ENCODE data around the gene CACYBP.
A peak's percentile ranks its signal among the peaks of the same experiment; 100 is the strongest.

GRCh38 chr1:174998569-174999215, 1.1 kb upstream of the CACYBP start:
- TF ChIP-seq CTCF (conservative IDR thresholded peaks at IDR 0.05; ENCODE audit: low read depth in 2 of 2) (peak; percentile 73 to 90), EZH2 (IDR thresholded peaks at IDR 0.05; ENCODE audit: low read depth, unreplicated experiment) (no peak), CREB1 (CRISPR knock-in tag; IDR thresholded peaks at IDR 0.05; ENCODE audit: low read depth) (no peak), POLR2AphosphoS5 (IDR thresholded peaks at IDR 0.05; ENCODE audit: low read depth) (no peak), REST (IDR thresholded peaks at IDR 0.05; ENCODE audit: unreplicated experiment) (no peak), ZNF114 (CRISPR knock-in tag; IDR thresholded peaks at IDR 0.05) (no peak), JUNB (IDR thresholded peaks at IDR 0.05; ENCODE audit: unreplicated experiment) (no peak), STAT1 (IDR thresholded peaks at IDR 0.05; ENCODE audit: unreplicated experiment) (no peak)
- TF ChIP-seq, protein P1, sequence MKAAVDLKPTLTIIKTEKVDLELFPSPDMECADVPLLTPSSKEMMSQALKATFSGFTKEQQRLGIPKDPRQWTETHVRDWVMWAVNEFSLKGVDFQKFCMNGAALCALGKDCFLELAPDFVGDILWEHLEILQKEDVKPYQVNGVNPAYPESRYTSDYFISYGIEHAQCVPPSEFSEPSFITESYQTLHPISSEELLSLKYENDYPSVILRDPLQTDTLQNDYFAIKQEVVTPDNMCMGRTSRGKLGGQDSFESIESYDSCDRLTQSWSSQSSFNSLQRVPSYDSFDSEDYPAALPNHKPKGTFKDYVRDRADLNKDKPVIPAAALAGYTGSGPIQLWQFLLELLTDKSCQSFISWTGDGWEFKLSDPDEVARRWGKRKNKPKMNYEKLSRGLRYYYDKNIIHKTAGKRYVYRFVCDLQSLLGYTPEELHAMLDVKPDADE (IDR thresholded peaks at IDR 0.05), result no peak
- TF ChIP-seq, protein P2, sequence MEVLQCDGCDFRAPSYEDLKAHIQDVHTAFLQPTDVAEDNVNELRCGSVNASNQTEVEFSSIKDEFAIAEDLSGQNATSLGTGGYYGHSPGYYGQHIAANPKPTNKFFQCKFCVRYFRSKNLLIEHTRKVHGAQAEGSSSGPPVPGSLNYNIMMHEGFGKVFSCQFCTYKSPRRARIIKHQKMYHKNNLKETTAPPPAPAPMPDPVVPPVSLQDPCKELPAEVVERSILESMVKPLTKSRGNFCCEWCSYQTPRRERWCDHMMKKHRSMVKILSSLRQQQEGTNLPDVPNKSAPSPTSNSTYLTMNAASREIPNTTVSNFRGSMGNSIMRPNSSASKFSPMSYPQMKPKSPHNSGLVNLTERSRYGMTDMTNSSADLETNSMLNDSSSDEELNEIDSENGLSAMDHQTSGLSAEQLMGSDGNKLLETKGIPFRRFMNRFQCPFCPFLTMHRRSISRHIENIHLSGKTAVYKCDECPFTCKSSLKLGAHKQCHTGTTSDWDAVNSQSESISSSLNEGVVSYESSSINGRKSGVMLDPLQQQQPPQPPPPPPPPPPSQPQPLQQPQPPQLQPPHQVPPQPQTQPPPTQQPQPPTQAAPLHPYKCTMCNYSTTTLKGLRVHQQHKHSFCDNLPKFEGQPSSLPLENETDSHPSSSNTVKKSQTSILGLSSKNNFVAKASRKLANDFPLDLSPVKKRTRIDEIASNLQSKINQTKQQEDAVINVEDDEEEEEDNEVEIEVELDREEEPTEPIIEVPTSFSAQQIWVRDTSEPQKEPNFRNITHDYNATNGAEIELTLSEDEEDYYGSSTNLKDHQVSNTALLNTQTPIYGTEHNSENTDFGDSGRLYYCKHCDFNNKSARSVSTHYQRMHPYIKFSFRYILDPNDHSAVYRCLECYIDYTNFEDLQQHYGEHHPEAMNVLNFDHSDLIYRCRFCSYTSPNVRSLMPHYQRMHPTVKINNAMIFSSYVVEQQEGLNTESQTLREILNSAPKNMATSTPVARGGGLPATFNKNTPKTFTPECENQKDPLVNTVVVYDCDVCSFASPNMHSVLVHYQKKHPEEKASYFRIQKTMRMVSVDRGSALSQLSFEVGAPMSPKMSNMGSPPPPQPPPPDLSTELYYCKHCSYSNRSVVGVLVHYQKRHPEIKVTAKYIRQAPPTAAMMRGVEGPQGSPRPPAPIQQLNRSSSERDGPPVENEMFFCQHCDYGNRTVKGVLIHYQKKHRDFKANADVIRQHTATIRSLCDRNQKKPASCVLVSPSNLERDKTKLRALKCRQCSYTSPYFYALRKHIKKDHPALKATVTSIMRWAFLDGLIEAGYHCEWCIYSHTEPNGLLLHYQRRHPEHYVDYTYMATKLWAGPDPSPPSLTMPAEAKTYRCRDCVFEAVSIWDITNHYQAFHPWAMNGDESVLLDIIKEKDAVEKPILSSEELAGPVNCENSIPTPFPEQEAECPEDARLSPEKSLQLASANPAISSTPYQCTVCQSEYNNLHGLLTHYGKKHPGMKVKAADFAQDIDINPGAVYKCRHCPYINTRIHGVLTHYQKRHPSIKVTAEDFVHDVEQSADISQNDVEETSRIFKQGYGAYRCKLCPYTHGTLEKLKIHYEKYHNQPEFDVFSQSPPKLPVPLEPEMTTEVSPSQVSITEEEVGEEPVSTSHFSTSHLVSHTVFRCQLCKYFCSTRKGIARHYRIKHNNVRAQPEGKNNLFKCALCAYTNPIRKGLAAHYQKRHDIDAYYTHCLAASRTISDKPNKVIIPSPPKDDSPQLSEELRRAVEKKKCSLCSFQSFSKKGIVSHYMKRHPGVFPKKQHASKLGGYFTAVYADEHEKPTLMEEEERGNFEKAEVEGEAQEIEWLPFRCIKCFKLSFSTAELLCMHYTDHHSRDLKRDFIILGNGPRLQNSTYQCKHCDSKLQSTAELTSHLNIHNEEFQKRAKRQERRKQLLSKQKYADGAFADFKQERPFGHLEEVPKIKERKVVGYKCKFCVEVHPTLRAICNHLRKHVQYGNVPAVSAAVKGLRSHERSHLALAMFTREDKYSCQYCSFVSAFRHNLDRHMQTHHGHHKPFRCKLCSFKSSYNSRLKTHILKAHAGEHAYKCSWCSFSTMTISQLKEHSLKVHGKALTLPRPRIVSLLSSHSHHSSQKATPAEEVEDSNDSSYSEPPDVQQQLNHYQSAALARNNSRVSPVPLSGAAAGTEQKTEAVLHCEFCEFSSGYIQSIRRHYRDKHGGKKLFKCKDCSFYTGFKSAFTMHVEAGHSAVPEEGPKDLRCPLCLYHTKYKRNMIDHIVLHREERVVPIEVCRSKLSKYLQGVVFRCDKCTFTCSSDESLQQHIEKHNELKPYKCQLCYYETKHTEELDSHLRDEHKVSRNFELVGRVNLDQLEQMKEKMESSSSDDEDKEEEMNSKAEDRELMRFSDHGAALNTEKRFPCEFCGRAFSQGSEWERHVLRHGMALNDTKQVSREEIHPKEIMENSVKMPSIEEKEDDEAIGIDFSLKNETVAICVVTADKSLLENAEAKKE (CRISPR knock-in tag; IDR thresholded peaks at IDR 0.05), result no peak
